Bronchus fibroblast of lung (primary cell): ENCODE data around the gene KCNS1. TPM values are rescaled to one million over a fixed set of nuclear protein-coding genes. Genes with fewer than 3 reads are reported as not detected.

ENCODE experiments used
- total RNA-seq: library from RNA; depleted of rRNA; stranded (reverse); fragments of >200 nt; gene quantifications from 2 replicates; pipeline ENCODE4 v1.2.3, GENCODE V29; 2015

The KCNS1 gene, protein sequence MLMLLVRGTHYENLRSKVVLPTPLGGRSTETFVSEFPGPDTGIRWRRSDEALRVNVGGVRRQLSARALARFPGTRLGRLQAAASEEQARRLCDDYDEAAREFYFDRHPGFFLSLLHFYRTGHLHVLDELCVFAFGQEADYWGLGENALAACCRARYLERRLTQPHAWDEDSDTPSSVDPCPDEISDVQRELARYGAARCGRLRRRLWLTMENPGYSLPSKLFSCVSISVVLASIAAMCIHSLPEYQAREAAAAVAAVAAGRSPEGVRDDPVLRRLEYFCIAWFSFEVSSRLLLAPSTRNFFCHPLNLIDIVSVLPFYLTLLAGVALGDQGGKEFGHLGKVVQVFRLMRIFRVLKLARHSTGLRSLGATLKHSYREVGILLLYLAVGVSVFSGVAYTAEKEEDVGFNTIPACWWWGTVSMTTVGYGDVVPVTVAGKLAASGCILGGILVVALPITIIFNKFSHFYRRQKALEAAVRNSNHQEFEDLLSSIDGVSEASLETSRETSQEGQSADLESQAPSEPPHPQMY
- total RNA-seq = 0.30 and 0.34 TPM in 2 replicates

DNA sequence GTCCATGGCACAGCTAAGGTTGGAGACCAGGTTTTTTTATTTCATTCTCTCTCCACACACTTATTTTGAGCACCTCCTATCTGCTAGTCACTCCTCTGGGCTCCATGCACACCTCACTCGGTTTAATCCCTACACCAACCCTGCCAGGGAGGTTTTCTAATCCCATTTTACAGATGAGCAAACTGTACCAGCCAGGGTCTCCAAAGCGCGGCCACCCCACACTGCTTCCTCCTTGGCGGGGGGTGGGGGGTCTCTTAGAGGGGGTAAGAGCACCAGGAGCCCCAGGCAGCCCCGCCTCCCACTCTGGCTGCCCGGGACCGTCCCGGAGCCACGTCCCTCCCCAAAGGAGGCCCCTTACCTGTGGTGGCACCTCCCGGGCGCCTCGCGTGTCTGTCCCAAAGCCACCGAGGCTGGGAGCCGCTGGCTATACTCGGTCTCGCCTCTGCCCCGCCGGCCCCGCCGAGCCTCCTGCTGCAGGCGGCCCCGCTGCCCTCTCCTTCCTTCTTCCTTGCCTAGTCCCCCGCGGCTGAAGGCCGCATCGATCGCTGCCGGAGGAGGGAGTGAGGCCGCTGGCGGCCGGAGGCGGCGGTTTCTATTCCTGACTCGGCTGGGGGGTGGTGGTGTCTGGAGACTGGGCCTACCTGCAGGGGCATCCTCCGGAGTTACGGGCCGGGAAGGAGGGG, at the start of gene KCNS1:
TSS of gene KCNS1 (minus strand) at position 565 of the 683 bp plus-strand sequence. CDS start 1,891 bp downstream, outside the sequence.

DNA sequence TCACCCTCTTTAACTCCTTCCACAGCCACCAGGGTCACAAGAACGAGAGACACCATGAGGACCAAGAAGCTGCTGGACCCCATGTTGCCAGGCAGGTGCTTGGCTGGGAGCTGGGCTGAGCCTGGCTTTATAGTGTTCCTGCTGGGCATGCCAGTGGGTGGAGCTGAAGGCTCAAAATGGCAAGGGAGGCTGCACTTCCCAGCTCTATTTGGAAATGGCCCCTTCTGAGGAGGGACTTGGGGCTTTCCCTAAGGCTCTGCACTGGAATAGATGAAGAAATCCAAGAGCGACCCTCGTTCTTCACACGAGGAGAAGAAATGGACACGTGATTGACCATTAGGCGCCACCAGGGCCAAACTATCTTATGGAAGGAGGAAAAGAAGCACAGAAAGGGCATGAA, 23.4 kb upstream of the KCNS1 start, which contains the start of gene WFDC12:
TSS of gene WFDC12 (minus strand) at position 101 of the 400 bp plus-strand sequence. CDS start at position 83, 18 bp downstream.

DNA sequence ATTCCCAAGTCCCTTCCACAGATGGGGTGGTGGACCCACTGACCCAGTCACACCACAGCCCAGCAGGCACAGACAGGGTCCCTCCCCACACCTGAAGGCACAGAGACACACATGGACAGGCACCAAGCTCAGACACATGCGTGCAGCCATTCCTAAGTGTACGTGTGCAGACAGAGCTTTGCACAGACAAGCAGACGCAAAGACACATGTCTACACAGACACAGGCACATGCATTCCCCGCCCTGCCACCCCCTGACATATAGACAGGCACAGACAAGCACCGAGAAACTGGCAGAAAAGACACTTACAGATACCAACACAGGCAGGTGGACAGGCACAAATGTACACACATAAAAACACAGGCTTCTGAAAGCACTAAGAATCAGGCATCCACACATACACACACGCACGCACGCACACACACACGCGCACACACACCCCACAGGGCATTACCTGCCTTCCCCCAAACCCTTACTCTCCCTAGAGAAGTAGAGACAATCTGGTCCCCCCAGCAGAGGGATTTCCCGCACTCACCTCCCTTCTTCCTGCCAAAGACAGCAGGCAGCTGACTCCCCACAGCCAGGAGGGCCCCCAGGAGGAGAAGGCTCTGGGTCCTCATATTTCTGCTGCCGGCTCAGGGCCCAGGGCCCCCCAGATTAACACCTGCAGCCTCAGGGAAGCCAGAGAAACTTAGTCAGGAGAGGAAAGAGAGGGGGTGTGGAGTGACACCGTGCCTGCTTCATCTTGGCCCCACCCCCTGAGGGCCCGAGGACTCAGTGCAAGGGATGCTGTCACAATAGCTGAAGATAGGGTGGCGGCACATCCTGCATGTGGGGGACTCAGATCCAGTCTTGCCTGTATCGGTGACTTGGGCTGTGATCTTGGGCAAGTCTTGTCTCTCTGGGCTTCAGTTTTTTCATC, 13.8 kb upstream of the KCNS1 start, which contains the start of gene WFDC5:
TSS of gene WFDC5 (minus strand) at position 710 of the 921 bp plus-strand sequence. CDS start at position 619, 91 bp downstream.

Other genes starting within 250 kb of the KCNS1 start
- gene YWHAB, start 215.4 kb downstream of the KCNS1 start, total RNA-seq = 91.9 and 99.2 TPM in 2 replicates
- 10.1 TPM in 2 replicates for gene PABPC1L, start 191.1 kb downstream of the KCNS1 start, total RNA-seq
- gene TOMM34, start 140.7 kb downstream of the KCNS1 start, total RNA-seq = 73.4 and 75.0 TPM in 2 replicates
- 11.9 and 12.4 TPM in 2 replicates for gene STK4, start 134.6 kb downstream of the KCNS1 start, total RNA-seq
- not detected in 2 replicates for gene WFDC5, start 14.0 kb upstream of the KCNS1 start, total RNA-seq
- gene WFDC12, start 23.3 kb upstream of the KCNS1 start, total RNA-seq = not detected in 2 replicates
- gene PI3, start 73.8 kb upstream of the KCNS1 start, total RNA-seq = not detected in 2 replicates
- not detected in 2 replicates for gene SEMG1, start 105.9 kb upstream of the KCNS1 start, total RNA-seq
- gene SEMG2, start 120.2 kb upstream of the KCNS1 start, total RNA-seq = not detected in 2 replicates
- gene SLPI, start 153.4 kb upstream of the KCNS1 start, total RNA-seq = not detected in 2 replicates
- not detected in 2 replicates for gene RBPJL, start 205.7 kb upstream of the KCNS1 start, total RNA-seq
- gene MATN4, start 207.2 kb upstream of the KCNS1 start, total RNA-seq = not detected in 2 replicates
- gene SDC4, start 247.3 kb upstream of the KCNS1 start, total RNA-seq = 117 and 122 TPM in 2 replicates